GM19372 (cell line): ENCODE data around the gene CDKN1A.

Experiments
- ATAC-seq: cut with Tn5 transposase; IDR thresholded peaks from one replicate; pipeline ENCODE4 v1.9.1; 2021; ENCODE audit warnings: mild to moderate bottlenecking, low read depth, moderate library complexity; ENCODE audit not compliant: unreplicated experiment

The CDKN1A gene

DNA sequence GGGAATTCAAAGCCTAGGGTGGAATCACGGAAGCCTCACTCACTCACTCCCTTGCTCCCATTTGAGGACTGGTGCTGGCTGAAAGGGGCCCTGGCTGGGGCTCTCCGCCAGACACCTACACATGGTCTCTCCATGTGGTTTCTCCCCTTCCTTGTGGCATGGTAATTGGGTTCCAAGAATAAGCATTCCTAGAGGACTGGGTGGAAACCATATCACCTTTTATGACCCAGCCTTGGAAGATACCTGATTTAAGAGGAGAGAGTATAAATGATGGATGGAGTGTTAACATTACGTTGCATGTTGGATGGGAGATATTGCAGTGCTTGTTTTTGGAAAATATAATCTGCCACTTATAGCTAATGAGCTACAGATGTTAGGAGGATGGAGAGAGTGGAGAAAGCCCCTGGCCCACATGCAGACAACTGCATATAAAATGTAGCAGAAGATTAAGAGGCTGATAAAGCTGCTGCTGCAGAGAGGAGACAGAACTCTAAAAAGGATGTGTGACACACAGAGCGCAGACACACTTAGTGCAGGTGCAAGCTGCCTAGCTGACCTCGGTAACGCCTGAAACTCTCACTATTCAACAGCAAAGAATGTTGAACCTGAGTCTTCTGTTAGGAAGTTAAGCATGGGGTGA is 23.3 kb upstream of the CDKN1A start:
- ATAC-seq = no peak

DNA sequence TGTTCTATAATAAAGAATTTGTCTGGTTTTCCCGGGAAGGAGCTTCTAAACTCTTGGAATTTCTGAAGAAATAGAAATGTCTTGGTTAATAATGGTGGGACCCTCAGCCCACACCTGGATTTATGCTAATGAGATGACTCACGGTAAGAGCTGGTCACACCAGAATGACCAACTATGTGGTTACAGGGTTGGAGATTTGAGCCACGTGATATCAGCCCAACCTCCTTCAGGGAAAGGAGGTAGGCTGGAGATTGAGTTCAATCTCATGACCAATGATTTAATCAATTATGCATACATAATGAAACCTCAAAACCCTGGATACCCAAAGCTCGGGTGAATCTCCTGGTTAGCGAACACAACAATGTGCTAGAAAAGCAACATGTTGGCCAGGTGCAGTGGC is 22.1 kb upstream of the CDKN1A start:
- ATAC-seq = no peak

DNA sequence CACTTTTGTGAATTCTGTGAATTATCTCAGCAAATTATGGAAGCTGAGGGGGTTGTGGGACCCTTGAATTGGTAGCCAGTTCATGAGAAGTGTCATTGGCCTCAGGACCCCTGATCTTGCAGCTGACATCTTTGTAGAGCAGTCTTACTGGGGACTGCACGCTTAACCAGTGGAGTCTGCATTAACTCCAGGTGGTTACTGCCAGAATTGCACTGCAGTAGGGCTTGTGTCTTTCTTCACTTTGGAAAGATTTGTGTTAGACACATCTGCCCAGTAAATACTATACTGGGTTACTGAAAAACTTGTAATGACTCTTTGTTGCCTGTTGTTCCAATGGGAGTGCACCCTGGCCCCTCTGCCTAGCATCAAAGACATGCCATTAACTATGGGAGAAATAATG is 21.2 kb upstream of the CDKN1A start:
- ATAC-seq = no peak

DNA sequence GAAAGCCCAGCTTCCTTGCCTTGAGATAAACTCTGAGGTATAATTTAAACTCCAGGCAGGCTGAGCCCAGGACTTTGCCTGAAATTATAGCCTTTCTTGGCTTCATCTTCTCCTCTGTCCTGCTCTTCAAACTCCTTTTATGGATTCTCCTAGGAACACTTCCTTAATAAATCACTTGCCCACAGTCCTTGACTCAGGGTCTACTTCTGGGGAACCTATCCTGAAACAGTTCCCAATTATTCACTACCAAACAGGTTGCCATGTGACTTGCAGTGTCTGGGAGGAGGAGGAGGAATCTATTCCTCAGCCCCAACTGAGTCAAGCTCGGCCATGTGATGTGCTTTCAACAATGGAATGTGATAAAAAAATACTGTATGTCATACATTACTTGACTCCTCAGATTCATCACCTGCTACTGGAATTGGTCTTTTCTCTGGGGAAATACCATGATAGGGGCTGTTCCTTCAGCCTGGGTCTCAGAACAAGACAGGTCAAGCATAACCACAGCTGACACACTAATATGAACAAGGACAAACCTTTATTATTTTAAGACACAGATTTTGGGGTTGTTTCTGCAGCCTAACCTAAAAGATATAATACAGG is 20.5 kb upstream of the CDKN1A start:
- no peak for ATAC-seq

DNA sequence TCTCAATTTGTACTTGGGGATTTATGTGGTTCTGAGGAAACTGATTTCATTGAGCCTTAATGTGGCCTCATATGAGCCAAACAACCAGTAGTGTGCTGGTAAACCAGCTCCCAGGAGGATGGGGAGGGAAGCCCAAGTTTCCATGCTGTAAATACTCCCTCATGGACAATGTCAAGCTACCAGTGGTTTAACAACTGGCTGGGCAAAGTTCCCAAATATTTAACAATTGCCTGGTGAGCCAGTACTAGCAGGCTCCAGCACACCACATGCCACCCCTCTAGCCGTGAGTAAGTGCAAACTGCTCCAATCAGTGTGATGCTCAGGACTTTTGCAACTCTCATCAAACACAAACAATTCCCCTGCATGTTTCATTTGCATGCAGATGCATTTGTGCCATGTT is 19.2 kb upstream of the CDKN1A start:
- no peak for ATAC-seq

DNA sequence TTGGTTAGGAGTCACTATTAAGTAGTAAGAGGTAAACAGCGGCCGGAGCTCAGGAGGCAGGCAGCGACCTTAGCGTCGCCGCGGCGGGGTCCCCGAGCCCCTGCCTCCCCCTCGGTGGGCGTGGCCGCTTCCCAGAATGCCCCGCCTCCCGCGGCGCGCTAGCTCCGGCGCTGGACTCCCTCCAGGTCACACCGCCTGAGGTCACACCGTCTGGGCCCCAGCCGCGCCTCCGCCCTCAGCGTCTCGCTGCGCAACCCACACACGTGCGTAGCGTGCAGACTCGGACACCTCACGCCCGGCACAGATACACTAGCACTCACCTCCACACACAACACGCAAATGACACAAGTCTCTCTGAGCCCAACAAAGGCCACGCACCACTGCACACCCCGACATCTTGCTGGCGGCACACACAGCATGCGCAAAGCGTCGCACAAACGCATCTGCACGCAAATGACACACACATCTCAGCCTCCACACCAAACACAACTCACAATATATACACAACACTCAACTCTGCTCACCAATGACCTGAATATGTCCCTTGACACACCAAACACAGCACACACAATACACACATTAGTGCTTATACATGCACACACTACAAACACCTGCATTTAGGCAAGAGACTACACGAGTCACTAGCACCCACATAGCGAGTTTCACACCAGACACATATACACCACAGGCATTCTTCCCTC is 17.6 kb upstream of the CDKN1A start:
- ATAC-seq = no peak

DNA sequence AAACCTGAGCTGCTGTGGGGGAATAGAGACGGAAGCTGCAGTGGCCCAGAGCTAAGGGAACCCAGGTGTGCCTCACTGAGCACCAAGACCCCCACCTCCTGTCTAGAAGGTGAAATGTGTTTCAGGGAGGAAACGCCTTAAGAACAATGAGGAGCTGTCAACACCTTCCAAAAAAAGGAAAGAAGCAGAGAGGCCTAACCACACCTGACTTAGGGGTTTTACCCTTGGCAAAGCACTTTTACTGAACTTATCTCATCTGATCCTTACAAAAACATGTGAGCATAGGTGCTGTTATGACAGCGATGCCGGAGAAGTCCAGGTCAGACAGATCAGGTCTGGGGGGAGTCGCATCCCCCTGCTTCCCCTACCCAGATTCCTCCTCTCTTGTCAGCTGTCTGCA is 16.1 kb upstream of the CDKN1A start:
- no peak for ATAC-seq

DNA sequence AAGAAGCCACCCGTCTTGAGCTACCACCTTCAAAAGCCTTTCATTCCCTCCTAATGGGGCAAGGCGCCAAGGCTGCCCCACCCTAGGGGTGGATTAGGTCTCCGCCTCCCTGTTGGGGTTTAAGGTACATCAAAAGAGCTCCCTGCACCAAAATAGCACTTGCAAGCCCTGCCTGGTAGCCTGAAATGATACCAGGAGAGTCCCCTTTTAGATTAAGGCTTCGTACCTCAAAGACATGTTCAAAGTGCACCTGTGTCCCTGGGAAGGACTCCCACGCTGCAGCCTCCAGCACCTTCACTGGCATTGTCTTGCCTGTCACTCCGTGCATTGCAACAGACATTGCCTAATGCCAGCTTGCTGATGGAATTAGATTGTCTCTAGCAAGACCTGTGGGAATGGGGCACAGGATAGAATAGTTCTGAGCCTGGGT is 15.7 kb upstream of the CDKN1A start:
- no peak for ATAC-seq

DNA sequence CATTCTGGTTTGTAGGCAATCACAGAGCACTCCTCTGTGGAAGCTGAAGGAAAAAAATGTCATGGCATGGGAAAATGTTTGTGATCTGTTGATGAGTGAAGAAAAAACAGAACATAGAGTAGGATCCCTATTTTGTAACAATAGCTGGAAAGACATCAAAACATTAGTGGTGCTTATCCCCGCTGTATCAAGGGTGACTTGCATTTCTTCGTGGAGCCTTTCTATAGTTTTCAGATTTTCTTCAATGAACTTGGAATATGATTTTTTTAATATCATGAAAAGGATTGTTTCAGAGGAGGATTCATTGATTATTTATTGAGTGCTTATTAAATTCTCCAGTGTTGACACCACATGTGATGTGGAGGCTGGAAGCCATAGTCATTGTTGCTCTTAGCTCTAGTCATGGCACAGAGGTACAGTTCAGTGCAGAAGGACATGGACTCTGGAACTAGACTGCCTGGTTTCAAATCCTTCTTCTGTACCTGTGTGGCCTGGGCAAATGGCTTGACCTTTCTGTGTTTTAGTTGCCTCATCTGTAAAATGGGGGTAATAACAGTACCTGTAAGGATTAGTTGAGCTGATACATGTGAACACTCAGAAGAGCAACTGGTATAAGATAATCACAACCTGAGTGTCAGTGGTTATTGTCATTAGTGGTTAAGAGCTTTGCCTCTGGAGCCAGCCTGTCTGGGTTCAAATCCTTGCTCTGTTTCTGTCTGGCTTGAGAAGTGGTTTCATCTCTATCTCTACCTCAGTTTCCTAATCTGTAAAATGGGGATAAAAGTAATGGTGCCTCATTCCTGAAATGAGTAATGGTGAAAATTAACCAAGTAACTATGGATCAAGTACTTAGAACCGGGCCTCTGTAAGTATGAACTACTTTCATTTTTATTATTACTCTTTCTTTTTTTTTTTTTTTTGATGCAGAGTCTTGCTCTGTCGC is 14.7 kb upstream of the CDKN1A start:
- ATAC-seq = no peak

DNA sequence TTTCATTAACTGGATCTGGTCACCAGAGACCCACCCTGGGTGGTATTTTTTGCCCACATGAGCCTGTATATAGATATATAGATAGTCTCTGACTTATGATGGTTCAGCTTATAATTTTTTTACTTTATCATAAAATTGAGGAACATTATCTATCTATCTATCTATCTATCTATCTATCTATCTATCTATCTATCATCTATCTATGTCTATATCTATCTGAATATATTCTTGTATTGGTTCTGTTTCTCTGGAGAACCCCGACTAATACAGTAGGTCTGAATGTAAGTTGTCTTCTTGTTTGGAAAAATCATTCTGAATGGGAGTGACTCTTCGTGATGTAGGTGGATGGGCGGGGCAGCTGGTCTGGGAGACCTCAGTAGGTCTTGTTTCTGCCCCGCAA is 13.3 kb upstream of the CDKN1A start:
- no peak for ATAC-seq

DNA sequence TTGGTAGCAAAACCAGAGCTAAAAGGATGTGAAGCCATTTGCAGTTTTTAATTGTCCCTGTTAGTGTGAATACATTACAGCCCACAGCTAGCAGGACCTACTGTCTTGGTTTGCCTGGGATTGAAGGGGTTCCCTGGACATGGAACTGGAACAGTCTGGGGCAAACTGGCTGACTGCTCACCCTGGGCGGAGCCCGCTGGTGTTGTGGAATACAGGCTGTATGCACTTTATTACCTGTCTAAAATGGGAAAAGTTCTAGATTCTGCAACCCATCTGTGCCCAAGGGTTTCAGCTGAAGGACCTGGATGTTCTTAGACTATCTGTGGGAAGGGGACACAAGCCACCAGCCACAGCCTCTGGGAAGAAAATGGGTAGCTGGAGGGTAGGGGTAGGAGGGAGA is 12.2 kb upstream of the CDKN1A start:
- ATAC-seq = no peak

DNA sequence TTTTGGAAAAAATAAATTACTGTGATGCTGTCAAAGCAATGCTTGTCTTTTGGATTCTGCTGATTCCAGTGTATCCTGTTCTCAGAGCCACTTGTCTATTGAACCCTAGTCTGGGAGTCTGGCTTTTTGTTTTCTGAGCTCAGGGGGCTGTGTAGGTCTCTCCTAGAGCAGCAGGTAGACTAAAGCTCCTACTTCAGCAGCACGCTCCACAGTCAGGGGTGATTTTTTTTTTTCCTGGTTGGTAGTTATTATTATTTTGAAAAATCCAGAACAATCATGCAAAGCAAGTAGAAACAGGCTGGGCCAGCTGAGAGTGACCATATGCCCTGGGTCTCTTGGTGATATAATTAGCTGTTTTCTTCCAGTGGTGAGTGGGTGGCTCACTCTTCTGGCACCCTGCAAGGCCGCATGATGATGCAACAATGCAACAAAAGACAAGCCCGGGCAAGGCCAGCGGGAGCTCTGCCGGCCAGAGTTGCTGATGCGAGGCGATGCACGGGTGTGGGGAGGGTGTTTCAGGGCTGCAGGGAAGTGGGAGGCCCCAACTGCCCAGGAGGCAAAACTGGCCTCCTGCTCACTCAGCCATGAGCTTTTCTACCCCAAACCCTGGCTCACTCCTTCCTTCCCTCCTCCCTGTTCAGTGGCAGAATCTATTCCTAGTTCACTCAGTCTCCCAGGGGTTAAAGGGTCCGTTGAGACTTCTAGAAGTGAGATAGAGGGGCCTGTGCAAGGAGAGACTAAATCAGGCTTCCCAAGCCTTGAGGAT is 11.5 kb upstream of the CDKN1A start:
- peak; percentile 84 for ATAC-seq

DNA sequence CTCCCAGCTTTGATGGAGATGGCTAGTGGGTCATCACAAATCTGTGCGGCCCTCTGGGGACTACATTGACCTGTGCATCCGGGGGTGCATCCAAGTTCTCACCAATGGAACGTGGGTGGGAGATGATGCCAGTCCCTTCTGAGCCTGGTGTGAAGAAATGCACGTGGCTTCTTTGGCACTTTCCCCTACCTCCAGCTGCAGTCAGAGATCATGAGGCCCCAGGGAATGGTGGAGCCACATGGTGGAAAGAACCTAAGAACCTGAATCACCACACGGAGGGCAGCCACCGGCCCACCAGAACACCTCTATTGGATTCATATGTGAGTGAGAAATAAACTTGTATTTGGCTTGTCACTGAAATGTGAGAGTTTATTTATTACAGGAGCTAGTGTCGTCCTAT is 9.9 kb upstream of the CDKN1A start:
- no peak for ATAC-seq

DNA sequence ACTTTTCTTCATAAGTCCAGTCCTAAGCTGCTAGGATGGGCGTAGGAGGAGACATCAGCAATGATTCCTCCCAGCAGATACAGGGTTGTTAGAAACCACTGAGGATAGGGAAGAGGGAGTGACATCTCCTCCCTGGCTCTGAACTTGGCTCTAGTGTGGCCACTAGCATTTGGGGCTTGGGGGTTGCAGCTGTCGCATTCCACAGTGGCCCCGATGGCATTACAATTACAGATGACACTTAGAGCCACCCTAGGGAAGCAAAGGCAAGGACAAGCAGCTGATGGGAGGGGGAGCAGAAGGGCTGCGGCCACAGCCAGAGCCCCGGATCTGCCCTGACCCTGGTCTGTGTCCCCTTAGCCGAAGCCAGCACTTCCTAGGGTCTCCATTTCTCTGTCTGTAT is 9.5 kb upstream of the CDKN1A start:
- ATAC-seq = no peak

DNA sequence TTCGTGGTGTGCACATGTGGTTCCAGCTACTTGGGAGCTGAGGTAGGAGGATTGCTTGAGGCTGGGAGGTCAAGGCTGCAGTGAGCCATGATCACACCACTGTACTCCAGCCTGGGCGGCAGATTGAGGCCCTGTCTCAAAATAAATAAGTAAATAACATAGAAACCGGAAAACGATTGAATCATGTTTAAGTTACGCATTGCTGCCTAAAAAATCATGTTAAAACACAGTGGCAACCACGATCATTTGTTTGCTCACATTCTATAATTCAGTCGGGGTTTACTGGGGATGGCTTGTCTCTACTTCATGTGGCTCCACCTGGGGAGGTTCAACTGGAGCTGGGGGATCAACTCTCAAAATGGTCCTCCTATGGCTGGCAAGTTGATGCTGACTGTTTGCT is 8.2 kb upstream of the CDKN1A start:
- no peak for ATAC-seq

DNA sequence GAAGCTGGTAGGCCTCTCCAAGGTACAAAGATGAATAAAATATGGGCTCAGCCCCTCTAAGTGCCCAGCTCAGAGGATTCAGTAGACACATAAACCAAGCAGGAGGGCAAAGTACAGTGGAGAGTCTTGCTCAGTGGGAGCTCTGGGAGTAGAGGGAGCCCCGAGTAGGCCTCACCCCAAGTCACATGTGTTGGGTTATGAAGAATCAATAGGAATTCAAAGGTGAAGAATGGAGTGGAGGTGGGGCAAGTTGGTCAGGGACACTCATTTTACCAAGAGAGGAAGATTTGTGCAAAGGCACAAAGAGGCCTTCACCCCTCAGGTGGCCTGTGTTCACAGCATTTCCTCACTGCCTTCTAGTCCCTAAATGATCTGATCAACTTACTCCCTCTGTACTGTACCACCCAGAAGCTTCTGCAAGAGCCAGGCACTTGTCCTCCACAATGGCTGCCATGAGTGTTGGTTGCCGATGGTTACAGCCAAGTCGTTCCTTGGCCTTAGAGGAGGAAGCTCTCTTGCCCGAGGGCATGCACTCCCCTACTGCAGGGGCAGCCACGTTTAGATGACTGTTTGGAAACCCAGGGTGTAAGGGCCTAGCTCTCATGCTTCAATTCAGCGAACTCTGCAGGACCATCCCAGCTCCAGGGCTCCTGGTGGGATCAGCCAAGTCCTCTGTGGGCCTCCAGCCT is 6.7 kb upstream of the CDKN1A start:
- ATAC-seq = no peak

DNA sequence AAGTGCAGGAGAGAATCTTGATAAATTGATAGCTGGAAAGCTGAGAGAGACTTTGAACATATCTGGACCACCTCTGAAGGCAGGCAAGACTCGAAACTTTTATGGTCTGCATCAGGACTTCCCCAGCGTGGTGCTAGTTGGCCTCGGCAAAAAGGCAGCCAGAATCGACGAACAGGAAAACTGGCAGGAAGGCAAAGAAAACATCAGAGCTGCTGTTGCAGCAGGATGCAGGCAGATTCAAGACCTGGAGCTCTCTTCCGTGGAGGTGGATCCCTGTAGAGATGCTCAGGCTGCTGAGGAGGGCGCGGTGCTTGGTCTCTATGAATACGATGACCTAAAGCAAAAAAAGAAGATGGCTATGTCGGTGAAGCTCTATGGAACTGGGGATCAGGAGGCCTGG is 4.6 kb upstream of the CDKN1A start:
- no peak for ATAC-seq

DNA sequence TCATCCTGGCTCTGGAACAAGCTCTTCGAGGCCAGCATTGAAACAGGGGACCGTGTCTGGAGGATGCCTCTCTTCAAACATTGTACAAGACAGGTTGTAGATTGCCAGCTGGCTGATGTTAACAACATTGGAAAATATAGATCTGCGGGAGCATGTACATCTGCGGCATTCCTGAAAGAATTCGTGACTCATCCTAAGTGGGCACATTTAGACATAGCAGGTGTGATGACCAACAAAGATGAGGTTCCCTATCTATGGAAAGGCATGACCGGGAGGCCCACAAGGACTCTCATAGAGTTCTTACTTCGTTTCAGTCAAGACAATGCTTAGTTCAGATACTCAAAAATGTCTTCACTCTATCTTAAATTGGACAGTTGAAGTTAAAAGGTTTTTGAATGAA is 3.6 kb upstream of the CDKN1A start:
- ATAC-seq = no peak

DNA sequence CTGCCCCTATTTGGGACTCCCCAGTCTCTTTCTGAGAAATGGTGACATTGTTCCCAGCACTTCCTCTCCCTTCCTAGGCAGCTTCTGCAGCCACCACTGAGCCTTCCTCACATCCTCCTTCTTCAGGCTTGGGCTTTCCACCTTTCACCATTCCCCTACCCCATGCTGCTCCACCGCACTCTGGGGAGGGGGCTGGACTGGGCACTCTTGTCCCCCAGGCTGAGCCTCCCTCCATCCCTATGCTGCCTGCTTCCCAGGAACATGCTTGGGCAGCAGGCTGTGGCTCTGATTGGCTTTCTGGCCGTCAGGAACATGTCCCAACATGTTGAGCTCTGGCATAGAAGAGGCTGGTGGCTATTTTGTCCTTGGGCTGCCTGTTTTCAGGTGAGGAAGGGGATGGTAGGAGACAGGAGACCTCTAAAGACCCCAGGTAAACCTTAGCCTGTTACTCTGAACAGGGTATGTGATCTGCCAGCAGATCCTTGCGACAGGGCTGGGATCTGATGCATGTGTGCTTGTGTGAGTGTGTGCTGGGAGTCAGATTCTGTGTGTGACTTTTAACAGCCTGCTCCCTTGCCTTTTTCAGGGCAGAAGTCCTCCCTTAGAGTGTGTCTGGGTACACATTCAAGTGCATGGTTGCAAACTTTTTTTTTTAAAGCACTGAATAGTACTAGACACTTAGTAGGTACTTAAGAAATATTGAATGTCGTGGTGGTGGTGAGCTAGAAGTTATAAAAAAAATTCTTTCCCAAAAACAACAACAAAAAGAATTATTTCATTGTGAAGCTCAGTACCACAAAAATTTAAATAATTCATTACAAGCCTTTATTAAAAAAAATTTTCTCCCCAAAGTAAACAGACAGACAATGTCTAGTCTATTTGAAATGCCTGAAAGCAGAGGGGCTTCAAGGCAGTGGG is 2.1 kb upstream of the CDKN1A start:
- no peak for ATAC-seq
